IMR-90 (cell line): ENCODE results near the gene PAFAH1B2. TPM values are rescaled to one million over a fixed set of nuclear protein-coding genes. Genes with fewer than 3 reads are reported as not detected.
"Not testable (repeated sequence)": the region's sequence is repeated elsewhere in the genome, so short reads cannot be mapped to it uniquely, and the experiment has no call there.

ENCODE experiments used
- ATAC-seq: fragments of 200-7000 bp; cut with Tn5 transposase; 2 replicates; pipeline ENCODE4 v1.9.1; 2020; ENCODE audit warnings: low read depth, mild to moderate bottlenecking, moderate library complexity
- BruUV-seq: library from RNA; stranded (reverse); fragments of 400-500 nt; replicated peaks from 2 replicates; lab custom pipeline; 2021; lab: Mats Ljungman, UMichigan
- CTCF ChIA-PET: fragments of 300-600 bp; formaldehyde crosslinking; extraction: SDS; loops from one replicate; lab custom pipeline; 2021; ENCODE audit warnings: antibody characterized with exemption; lab: Yijun Ruan, JAX
- POLR2A ChIA-PET: fragments of 300-600 bp; sonication (Branson Sonifier 250); formaldehyde crosslinking; loops from one replicate; lab custom pipeline; 2022; ENCODE audit warnings: antibody characterized with exemption; ENCODE audit not compliant: unreplicated experiment; lab: Charles Lee
- DNase-seq: peaks from one replicate; pipeline ENCODE4 v3.0.0; 2013
- H2AFZ ChIP-seq: replicated peaks from 2 replicates; pipeline ENCODE3; 2013; ENCODE audit warnings: low read length, mild to moderate bottlenecking; ENCODE audit not compliant: poor library complexity
- H2AK5ac ChIP-seq: 2 replicates; pipeline ENCODE4 v1.6.1; 2013; ENCODE audit warnings: low read depth, low read length, inconsistent platforms
- H2AK9ac ChIP-seq: replicated peaks from 2 replicates; pipeline ENCODE3; 2013; ENCODE audit warnings: mild to moderate bottlenecking, low read depth, low read length, moderate library complexity; ENCODE audit not compliant: poor library complexity
- H2BK120ac ChIP-seq: 2 replicates; pipeline ENCODE4 v1.6.1; 2013; ENCODE audit warnings: low read depth, low read length, inconsistent platforms
- H2BK15ac ChIP-seq: 3 replicates; pipeline ENCODE4 v1.6.1; 2013; ENCODE audit warnings: low read depth, low read length, inconsistent platforms
- H2BK20ac ChIP-seq: 2 replicates; pipeline ENCODE4 v1.6.1; 2013; ENCODE audit warnings: low read depth, mild to moderate bottlenecking, inconsistent platforms, low read length, moderate library complexity
- H2BK5ac ChIP-seq: 2 replicates; pipeline ENCODE4 v1.6.1; 2013; ENCODE audit warnings: mild to moderate bottlenecking, low read depth, low read length, inconsistent platforms; ENCODE audit not compliant: poor library complexity, severe bottlenecking
- H3K14ac ChIP-seq: replicated peaks from 2 replicates; pipeline ENCODE4 v1.6.1; 2013; ENCODE audit warnings: low read depth, low read length, inconsistent platforms
- H3K18ac ChIP-seq: 2 replicates; pipeline ENCODE4 v1.6.1; 2013; ENCODE audit warnings: low read depth, low read length, control low read depth
- H3K23ac ChIP-seq: 2 replicates; pipeline ENCODE4 v1.6.1; 2013; ENCODE audit warnings: low read depth, low read length, inconsistent platforms
- H3K27ac ChIP-seq: 2 replicates; pipeline ENCODE4 v1.5.1; 2013; ENCODE audit warnings: mild to moderate bottlenecking, control low read depth, low read length; ENCODE audit not compliant: insufficient read depth
- H3K27me3 ChIP-seq: 2 replicates; pipeline ENCODE4 v1.6.1; 2013; ENCODE audit warnings: low read length; ENCODE audit not compliant: control insufficient read depth, insufficient read depth
- H3K36me3 ChIP-seq: 2 replicates; pipeline ENCODE4 v1.6.1; 2013; ENCODE audit warnings: low read length, mixed read lengths; ENCODE audit not compliant: control insufficient read depth, insufficient read depth
- H3K4ac ChIP-seq: 2 replicates; pipeline ENCODE4 v1.6.1; 2013; ENCODE audit warnings: low read depth, low read length, inconsistent platforms
- H3K4me1 ChIP-seq: 2 replicates; pipeline ENCODE4 v1.6.1; 2013; ENCODE audit warnings: low read length, mixed read lengths; ENCODE audit not compliant: control insufficient read depth, insufficient read depth
- H3K4me2 ChIP-seq: 2 replicates; pipeline ENCODE4 v1.6.1; 2013; ENCODE audit warnings: low read depth, mild to moderate bottlenecking, control low read depth, low read length, moderate library complexity
- H3K4me3 ChIP-seq: 2 replicates; pipeline ENCODE4 v1.5.1; 2013; ENCODE audit warnings: low read depth, mild to moderate bottlenecking, control low read depth, low read length, moderate library complexity; ENCODE audit not compliant: insufficient read depth
- H3K56ac ChIP-seq: 2 replicates; pipeline ENCODE4 v1.6.1; 2013; ENCODE audit warnings: low read length, inconsistent platforms; ENCODE audit not compliant: insufficient read depth; ENCODE audit errors: extremely low read depth
- H3K79me1 ChIP-seq, 2 experiments: 2 replicates each; pipeline ENCODE4 v1.6.1; 2013; ENCODE audit warnings: low read length in 2 of 2, inconsistent platforms in 1 of 2, low read depth in 1 of 2
- H3K9ac ChIP-seq: 2 replicates; pipeline ENCODE4 v1.6.1; 2013; ENCODE audit warnings: low read depth, low read length, control low read depth
- H3K9me1 ChIP-seq: 2 replicates; pipeline ENCODE4 v1.6.1; 2013; ENCODE audit warnings: low read length, inconsistent platforms; ENCODE audit not compliant: insufficient read depth
- H3K9me3 ChIP-seq: 2 replicates; pipeline ENCODE4 v1.6.1; 2013; ENCODE audit warnings: low read length; ENCODE audit not compliant: control insufficient read depth, insufficient read depth
- H4K20me1 ChIP-seq: 2 replicates; pipeline ENCODE4 v1.6.1; 2013; ENCODE audit warnings: low read length, inconsistent platforms; ENCODE audit not compliant: insufficient read depth
- H4K5ac ChIP-seq: 2 replicates; pipeline ENCODE4 v1.6.1; 2013; ENCODE audit warnings: mild to moderate bottlenecking, low read depth, low read length, control low read depth
- H4K8ac ChIP-seq, 2 experiments: 2 replicates each; pipeline ENCODE4 v1.6.1; 2013; ENCODE audit warnings: low read depth in 2 of 2, low read length in 2 of 2, control low read depth in 1 of 2, inconsistent platforms in 1 of 2
- H4K91ac ChIP-seq: 2 replicates; pipeline ENCODE4 v1.6.1; 2013; ENCODE audit warnings: low read depth, low read length, inconsistent platforms; ENCODE audit not compliant: insufficient read depth
- BHLHE40 ChIP-seq: fragments of 150-350 bp; IDR thresholded peaks from 2 replicates; pipeline ENCODE4 v1.6.1; 2016; ENCODE audit warnings: mild to moderate bottlenecking, low read depth, low read length
- CEBPB ChIP-seq: IDR thresholded peaks from 2 replicates; pipeline ENCODE4 v1.6.1; 2012; ENCODE audit warnings: low read depth, low read length, improper control_type of control experiment
- CHD1 ChIP-seq: IDR thresholded peaks from 2 replicates; pipeline ENCODE4 v1.6.1; 2012; ENCODE audit warnings: low read depth, low read length, improper control_type of control experiment
- MAFK ChIP-seq: IDR thresholded peaks from 2 replicates; pipeline ENCODE4 v1.6.1; 2012; ENCODE audit warnings: low read depth, low read length, improper control_type of control experiment
- MXI1 ChIP-seq: IDR thresholded peaks from 2 replicates; pipeline ENCODE4 v1.6.1; 2012; ENCODE audit warnings: low read depth, mild to moderate bottlenecking, low read length, moderate library complexity, borderline replicate concordance
- NFE2L2 ChIP-seq: fragments of 150-350 bp; IDR thresholded peaks from 2 replicates; pipeline ENCODE4 v1.6.1; 2016; ENCODE audit warnings: low read depth, mild to moderate bottlenecking, low read length
- POLR2A ChIP-seq: IDR thresholded peaks from 2 replicates; pipeline ENCODE4 v1.6.1; 2012; ENCODE audit warnings: mild to moderate bottlenecking, low read depth, low read length
- RAD21 ChIP-seq: IDR thresholded peaks from 2 replicates; pipeline ENCODE4 v1.6.1; 2012; ENCODE audit warnings: low read length, improper control_type of control experiment
- WGBS, 2 experiments: methylation state at CpG; one replicate each; pipeline versions ENCODE4 v1.1.5 to v1.1.7; 2013; ENCODE audit warnings: missing lambda C conversion rate in 2 of 2; ENCODE audit not compliant: insufficient read length in 1 of 2; ENCODE audit errors: extremely low coverage in 2 of 2; 5-methylcytosine and 5-hydroxymethylcytosine counted together
- dilution Hi-C: fragments of 300-500 bp; cut with HindIII; formaldehyde crosslinking; loops from one replicate; pipeline ENCODE4 v1.14.3; 2018; ENCODE audit warnings: low sequenced_read_pairs; ENCODE audit not compliant: unreplicated experiment
- in situ Hi-C: fragments of 300-500 bp; cut with MboI; formaldehyde crosslinking; loops from 3 replicates; pipeline ENCODE4 v1.14.3; 2019; ENCODE audit warnings: low sequenced_read_pairs, inconsistent platforms, mixed read lengths
- intact Hi-C: fragments of 100-400 bp; cut with micrococcal nuclease; formaldehyde crosslinking; loops from 2 replicates; pipeline ENCODE4 v1.10.0; 2022
- polyA plus RNA-seq, 3 experiments: library from polyadenylated mRNA; depleted of rRNA; stranded (reverse); fragments of >200 nt; gene quantifications; 2 replicates each; pipeline ENCODE4 v1.2.3, GENCODE V29; 2012; ENCODE audit warnings: low replicate concordance in 1 of 3
- total RNA-seq: library from RNA; depleted of rRNA; stranded (reverse); fragments of >200 nt; gene quantifications from 2 replicates; pipeline ENCODE4 v1.2.3, GENCODE V29; 2012

The PAFAH1B2 gene
- total and polyA plus RNA-seq, 2 of the 4 experiments (the other 2 are of a cell fraction), result 29.8 to 280 TPM

- intact Hi-C loops, result no loop called here
- H3K4me3 ChIP-seq, result no peak overlapping the region
- H3K23ac ChIP-seq, result no peak overlapping the region
- H3K9me3 ChIP-seq, result no peaks in the 10 kb centered on the region
- no TSS peak for BruUV-seq
- H2AK5ac ChIP-seq, result no peak overlapping the region
- H3K27ac ChIP-seq, result no peak overlapping the region
- H4K8ac ChIP-seq, result no peak overlapping the region
- H3K18ac ChIP-seq, result no peak overlapping the region
- no peak overlapping the region for H3K56ac ChIP-seq
- no peak for DNase-seq
- H3K4me1 ChIP-seq, result no peaks in the 10 kb centered on the region
- H2BK120ac ChIP-seq, result no peak overlapping the region
- H3K9ac ChIP-seq, result no peak overlapping the region
- 67% methylated on average over 1 of the region's 3 CpGs; no CpG with 5 or more reads in 1 of the 2 experiments for WGBS, 2 experiments
- no peak overlapping the region for H2BK15ac ChIP-seq
- ChIA-PET CTCF (no interaction called here), POLR2A (no interaction called here)
- H3K9me1 ChIP-seq, result no peaks in the 10 kb centered on the region
- no peaks in the 10 kb centered on the region for H3K36me3 ChIP-seq
- no peak for ATAC-seq
- H2BK5ac ChIP-seq, result no peak overlapping the region
- no peak overlapping the region for H4K91ac ChIP-seq
- H2AK9ac ChIP-seq, result no peak overlapping the region
- TF ChIP-seq BHLHE40, result no peak
- TF ChIP-seq CHD1, result no peak
- TF ChIP-seq POLR2A, result no peak
- no peak for TF ChIP-seq CEBPB
- no peak for TF ChIP-seq RAD21
- TF ChIP-seq NFE2L2, result no peak
- TF ChIP-seq MAFK, result no peak
- no peak for TF ChIP-seq MXI1
- no peak overlapping the region for H2AFZ ChIP-seq
- no peak overlapping the region for H3K4ac ChIP-seq
- H4K5ac ChIP-seq, result no peak overlapping the region
- no peaks in the 10 kb centered on the region for H3K27me3 ChIP-seq
- H2BK20ac ChIP-seq, result no peak overlapping the region
- dilution Hi-C loops, result no loop called here
- H4K20me1 ChIP-seq, result no peaks in the 10 kb centered on the region
- no peaks in the 10 kb centered on the region for H3K79me1 ChIP-seq
- no peak overlapping the region for H3K4me2 ChIP-seq
- no peak overlapping the region for H3K14ac ChIP-seq
- in situ Hi-C loops, result no loop called here
These were observed 9.7 kb upstream of the PAFAH1B2 start for GRCh38 chr11:117134431-117134830.

- in situ Hi-C loops, H4K20me1 ChIP-seq, H3K9me1 ChIP-seq, H2BK5ac ChIP-seq, H3K56ac ChIP-seq, intact Hi-C loops, H2AK5ac ChIP-seq, H3K9me3 ChIP-seq, H3K27me3 ChIP-seq, H3K4me3 ChIP-seq, ATAC-seq, H3K18ac ChIP-seq, H4K8ac ChIP-seq, dilution Hi-C loops, H3K4me1 ChIP-seq, H3K23ac ChIP-seq, H3K9ac ChIP-seq, H2BK15ac ChIP-seq, DNase-seq, H3K79me1 ChIP-seq, H3K36me3 ChIP-seq, H2BK120ac ChIP-seq, H2BK20ac ChIP-seq, H3K4ac ChIP-seq, H3K14ac ChIP-seq, H4K5ac ChIP-seq, POLR2A ChIA-PET, H4K91ac ChIP-seq, H3K27ac ChIP-seq, CTCF ChIA-PET, BruUV-seq, H3K4me2 ChIP-seq, H2AK9ac ChIP-seq, H2AFZ ChIP-seq: not testable (repeated sequence)
- no CpG with 5 or more reads among the region's 4 CpGs for WGBS, 2 experiments
These were observed 9.1 kb upstream of the PAFAH1B2 start for GRCh38 chr11:117134979-117135378.
